H1 (cell line): ENCODE results near the gene RBM10. TPM values are rescaled to one million over a fixed set of nuclear protein-coding genes. Genes with fewer than 3 reads are reported as not detected.

Source experiments
- CTCF ChIA-PET: fragments of 300-600 bp; sonication (Branson Sonifier 250); formaldehyde crosslinking; loops from one replicate; lab custom pipeline; 2021; ENCODE audit not compliant: partially characterized antibody; lab: Charles Lee
- POLR2A ChIA-PET: fragments of 300-600 bp; sonication (Branson Sonifier 250); formaldehyde crosslinking; loops from one replicate; lab custom pipeline; 2021; ENCODE audit warnings: inconsistent platforms; ENCODE audit not compliant: partially characterized antibody; lab: Charles Lee
- DNase-seq, 2 experiments: peaks; one replicate each; pipeline versions ENCODE4 v3.0.0 to v3.0.0-alpha.2; 2010 to 2022; ENCODE audit warnings: low spot score in 2 of 2, low read depth in 1 of 2, mixed read lengths in 1 of 2
- FAIRE-seq: peaks from 2 replicates; lab custom pipeline; 2011; peaks lifted over from hg19 to GRCh38; lab: Jason Lieb, UNC
- H2AFZ ChIP-seq: 2 replicates; pipeline ENCODE4 v1.8.1; 2012; ENCODE audit warnings: low read length, inconsistent platforms
- H2AK5ac ChIP-seq: 2 replicates; pipeline ENCODE4 v1.6.1; 2013; ENCODE audit warnings: low read depth, low read length
- H2BK120ac ChIP-seq: replicated peaks from 2 replicates; pipeline ENCODE3; 2013; ENCODE audit warnings: low read depth, low read length, inconsistent platforms
- H2BK12ac ChIP-seq: 2 replicates; pipeline ENCODE4 v1.6.1; 2013; ENCODE audit warnings: low read depth, low read length
- H2BK15ac ChIP-seq: 2 replicates; pipeline ENCODE4 v1.6.1; 2013; ENCODE audit warnings: low read length
- H2BK20ac ChIP-seq: 2 replicates; pipeline ENCODE4 v1.6.1; 2013; ENCODE audit warnings: low read length
- H2BK5ac ChIP-seq: 2 replicates; pipeline ENCODE4 v1.6.1; 2013; ENCODE audit warnings: low read depth, low read length
- H3K14ac ChIP-seq: 2 replicates; pipeline ENCODE4 v1.6.1; 2013; ENCODE audit warnings: inconsistent platforms; ENCODE audit not compliant: insufficient read length
- H3K18ac ChIP-seq: 2 replicates; pipeline ENCODE4 v1.6.1; 2013; ENCODE audit warnings: low read length; ENCODE audit errors: extremely low read depth
- H3K23ac ChIP-seq: 2 replicates; pipeline ENCODE4 v1.6.1; 2013; ENCODE audit warnings: inconsistent platforms; ENCODE audit not compliant: insufficient read length
- H3K23me2 ChIP-seq: 2 replicates; pipeline ENCODE4 v1.6.1; 2013; ENCODE audit warnings: low read depth, low read length
- H3K27ac ChIP-seq: 2 replicates; pipeline ENCODE4 v1.6.1; 2011; ENCODE audit warnings: low read depth, low read length, inconsistent platforms
- H3K27me3 ChIP-seq, 4 experiments: replicated peaks in 1 of 4; 1 replicate in 1 of 4; 2 replicates in 3 of 4; pipeline versions ENCODE4 v1.6.1 to v1.8.1; 2011 to 2013; ENCODE audit warnings: low read length in 3 of 4, mild to moderate bottlenecking in 3 of 4, inconsistent platforms in 2 of 4, mixed read lengths in 2 of 4, moderate library complexity in 1 of 4; ENCODE audit not compliant: control insufficient read depth in 3 of 4, insufficient read depth in 3 of 4; ENCODE audit errors: extremely low read depth in 1 of 4
- H3K36me3 ChIP-seq, 4 experiments: 2 replicates each; pipeline versions ENCODE4 v1.6.1 to v1.8.1; 2011 to 2013; ENCODE audit warnings: mild to moderate bottlenecking in 4 of 4, low read length in 3 of 4, moderate library complexity in 2 of 4, control low read depth in 1 of 4, inconsistent platforms in 1 of 4; ENCODE audit not compliant: insufficient read depth in 4 of 4, control insufficient read depth in 2 of 4
- H3K4ac ChIP-seq: replicated peaks from 2 replicates; pipeline ENCODE3; 2013; ENCODE audit warnings: low read length, low read depth, mixed read lengths, inconsistent platforms; ENCODE audit not compliant: insufficient read length
- H3K4me1 ChIP-seq, 4 experiments: replicated peaks in 1 of 4; 1 replicate in 1 of 4; 2 replicates in 3 of 4; pipeline versions ENCODE4 v1.6.1 to v1.8.1; 2011 to 2013; ENCODE audit warnings: low read length in 3 of 4, inconsistent platforms in 2 of 4, mixed read lengths in 1 of 4; ENCODE audit not compliant: insufficient read depth in 4 of 4, control insufficient read depth in 3 of 4
- H3K4me2 ChIP-seq, 2 experiments: 2 replicates each; pipeline versions ENCODE4 v1.6.1 to v1.8.1; 2011 to 2013; ENCODE audit warnings: low read depth in 2 of 2, low read length in 2 of 2, control low read depth in 1 of 2, inconsistent platforms in 1 of 2, mild to moderate bottlenecking in 1 of 2; ENCODE audit not compliant: insufficient read depth in 1 of 2
- H3K4me3 ChIP-seq, 4 experiments: fragments of 200-600, 300-600 bp in 1 of 4; sonication (generic), shearing (Covaris generic), sonication (Bioruptor Twin) in 1 of 4; 2 replicates each; pipeline versions ENCODE4 v1.5.1 to v1.8.1; 2011 to 2016; ENCODE audit warnings: low read length in 4 of 4, low read depth in 3 of 4, control low read depth in 2 of 4, inconsistent platforms in 2 of 4, mild to moderate bottlenecking in 2 of 4, mixed read lengths in 1 of 4, moderate library complexity in 1 of 4; ENCODE audit not compliant: insufficient read depth in 2 of 4; ENCODE audit errors: extremely low read depth in 1 of 4
- H3K56ac ChIP-seq: replicated peaks from 2 replicates; pipeline ENCODE3; 2013; ENCODE audit warnings: low read depth, mild to moderate bottlenecking, mixed read lengths, low read length, inconsistent platforms; ENCODE audit not compliant: insufficient read length
- H3K79me1 ChIP-seq: 2 replicates; pipeline ENCODE4 v1.6.1; 2013; ENCODE audit warnings: low read depth, low read length, control low read depth
- H3K79me2 ChIP-seq, 2 experiments: 2 replicates each; pipeline versions ENCODE4 v1.6.1 to v1.8.1; 2012 to 2013; ENCODE audit warnings: low read length in 2 of 2, mild to moderate bottlenecking in 2 of 2, inconsistent platforms in 1 of 2; ENCODE audit not compliant: insufficient read depth in 2 of 2, control insufficient read depth in 1 of 2
- H3K9ac ChIP-seq, 4 experiments: replicated peaks in 1 of 4; 1 replicate in 1 of 4; 2 replicates in 3 of 4; pipeline versions ENCODE4 v1.6.1 to v1.8.1; 2011 to 2013; ENCODE audit warnings: low read depth in 3 of 4, low read length in 3 of 4, control low read depth in 2 of 4, mild to moderate bottlenecking in 2 of 4, moderate library complexity in 2 of 4, inconsistent platforms in 1 of 4; ENCODE audit errors: extremely low read depth in 1 of 4
- H3K9me3 ChIP-seq, 2 experiments: 2 replicates each; pipeline versions ENCODE4 v1.6.1 to v1.8.1; 2012 to 2013; ENCODE audit warnings: mild to moderate bottlenecking in 2 of 2, moderate library complexity in 2 of 2, control low read depth in 1 of 2, inconsistent platforms in 1 of 2, low read depth in 1 of 2, low read length in 1 of 2, mixed read lengths in 1 of 2; ENCODE audit not compliant: insufficient read depth in 2 of 2
- H4K20me1 ChIP-seq, 2 experiments: replicated peaks in 1 of 2; 2 replicates each; pipeline versions ENCODE3 to v1.8.1; 2011 to 2013; ENCODE audit warnings: inconsistent platforms in 2 of 2, low read length in 2 of 2, mild to moderate bottlenecking in 1 of 2; ENCODE audit not compliant: insufficient read depth in 2 of 2, control insufficient read depth in 1 of 2
- H4K5ac ChIP-seq: 2 replicates; pipeline ENCODE4 v1.6.1; 2013; ENCODE audit warnings: low read length, low read depth, mixed read lengths, inconsistent platforms; ENCODE audit not compliant: insufficient read length
- H4K8ac ChIP-seq: 2 replicates; pipeline ENCODE4 v1.8.0; 2013; ENCODE audit warnings: mild to moderate bottlenecking, moderate library complexity, low read length, inconsistent platforms; ENCODE audit not compliant: insufficient read depth; ENCODE audit errors: extremely low read depth
- H4K91ac ChIP-seq: replicated peaks from 2 replicates; pipeline ENCODE3; 2013; ENCODE audit warnings: low read length, mixed read lengths, inconsistent platforms; ENCODE audit not compliant: insufficient read length
- ASH2L ChIP-seq: fragments of 200-600, 300-600 bp; sonication (generic); IDR thresholded peaks from one replicate; pipeline ENCODE4 v1.7.1; 2017; ENCODE audit warnings: low read length
- CBX8 ChIP-seq: fragments of 300-800, 300-1000 bp; sonication (generic); IDR thresholded peaks from 2 replicates; pipeline ENCODE4 v1.7.1; 2016; ENCODE audit warnings: low read depth, low read length, borderline replicate concordance
- HDAC6 ChIP-seq: IDR thresholded peaks from one replicate; pipeline ENCODE4 v1.7.1; 2012; ENCODE audit warnings: low read depth, mild to moderate bottlenecking, inconsistent platforms, low read length, moderate library complexity
- JUN ChIP-seq: IDR thresholded peaks from 2 replicates; pipeline ENCODE4 v1.6.1; 2011; ENCODE audit warnings: low read depth, mild to moderate bottlenecking, improper control_type of control experiment, low read length
- RBBP5 ChIP-seq: IDR thresholded peaks from 2 replicates; pipeline ENCODE4 v1.7.1; 2012; ENCODE audit warnings: low read depth, mild to moderate bottlenecking, inconsistent platforms, low read length, moderate library complexity, borderline replicate concordance
- SRF ChIP-seq: IDR thresholded peaks from 2 replicates; pipeline ENCODE4 v1.6.1; 2011; ENCODE audit warnings: mild to moderate bottlenecking, low read depth, low read length, moderate library complexity
- TEAD4 ChIP-seq: IDR thresholded peaks from 2 replicates; pipeline ENCODE4 v1.6.1; 2012; ENCODE audit warnings: low read depth, low read length, inconsistent platforms, mixed read lengths
- ZNF274 ChIP-seq: IDR thresholded peaks from 2 replicates; pipeline ENCODE4 v1.7.0; 2012; ENCODE audit warnings: low read length, borderline replicate concordance; ENCODE audit errors: extremely low read depth
- WGBS, 2 experiments: shearing (Covaris generic) in 1 of 2; methylation state at CpG; one replicate each; pipeline versions ENCODE4 v1.1.6 to v1.1.7; 2013 to 2015; ENCODE audit warnings: low lambda C conversion rate in 2 of 2, mixed read lengths in 2 of 2, inconsistent platforms in 1 of 2, low coverage in 1 of 2, missing lambda C conversion rate in 1 of 2; ENCODE audit not compliant: insufficient replicate concordance in 2 of 2, insufficient coverage in 1 of 2, insufficient read length in 1 of 2; ENCODE audit errors: extremely low coverage in 1 of 2, missing lambda C conversion rate in 1 of 2; 5-methylcytosine and 5-hydroxymethylcytosine counted together
- polyA plus RNA-seq, 7 experiments: library from polyadenylated mRNA; depleted of rRNA in 3 of 7; stranded (reverse) in 5 of 7; unstranded in 2 of 7; fragments of >200 nt in 5 of 7; fragments of 200-250 nt in 2 of 7; gene quantifications; 1 replicate in 5 of 7; 2 replicates in 1 of 7; 4 replicates in 1 of 7; pipeline versions ENCODE4 v1.2.1 to v1.2.3, GENCODE V29; 2011 to 2013; ENCODE audit warnings: missing spikeins in 2 of 7, mixed read lengths in 2 of 7
- total RNA-seq: library from RNA; stranded (reverse); fragmentation: NEBNext Ultra II Directional; extraction: Animal tissue kit (Norgen Biotek cat#: 25700); gene quantifications from 2 replicates; pipeline ENCODE4 v1.2.1, GENCODE V29; 2021

The RBM10 gene
- total and polyA plus RNA-seq, 2 of the 8 experiments (the other 6 are each of a cell fraction or from before 2014, with no cell fraction given): 35.7 to 64.0 TPM

GRCh38 chrX:47201345-47201944, 56.4 kb downstream of the RBM10 start:
- FAIRE-seq (no peak), DNase-seq (no peak)
- Histone ChIP-seq H2BK12ac (no peak overlapping the region), H3K4ac (no peak overlapping the region), H2BK15ac (no peak overlapping the region), H2AFZ (no peak overlapping the region), H2BK120ac (no peak overlapping the region), H4K20me1 (peaks cover 5 to 35% of the 10 kb centered on the region in 2 experiments), H4K5ac (no peak overlapping the region), H2AK5ac (no peak overlapping the region), H3K56ac (no peak overlapping the region), H3K23me2 (no peaks in the 10 kb centered on the region), H2BK5ac (no peak overlapping the region), H3K79me2 (peaks cover 6 to 27% of the 10 kb centered on the region in 2 experiments; a peak in 3 of 4 replicates), H3K4me3 (no peak overlapping the region), H3K14ac (no peak overlapping the region), H3K27me3 (no peaks in the 10 kb centered on the region), H3K18ac (no peak overlapping the region), H3K79me1 (peaks cover 6% of the 10 kb centered on the region; the same call in 1 of the 2 replicates), H2BK20ac (no peak overlapping the region), H4K8ac (no peak overlapping the region), H3K27ac (no peak overlapping the region), H3K9ac (no peak overlapping the region), H3K23ac (no peak overlapping the region), H3K4me1 (peaks cover 0 to 8% (median 5%) of the 10 kb centered on the region in 4 experiments; a peak in 4 of 7 replicates), H3K4me2 (no peak overlapping the region), H3K9me3 (no peaks in the 10 kb centered on the region), H3K36me3 (peaks cover 40 to 90% (median 73%) of the 10 kb centered on the region in 4 experiments), H4K91ac (no peak overlapping the region)
- TF ChIP-seq CBX8 (no peak), JUN (no peak), ZNF274 (no peak), HDAC6 (no peak), TEAD4 (no peak), SRF (no peak), ASH2L (no peak), RBBP5 (no peak)
- 90% methylated on average over 8 of the region's 9 CpGs; no CpG with 5 or more reads in 1 of the 2 experiments for WGBS, 2 experiments
- CTCF ChIA-PET: interaction anchor here (0.6 to 1.6 kb wide), 6 partner anchors 11 to 322 kb away, joined by 3 to 7 read pairs (median 4); no protein-coding TSS in a partner anchor
- POLR2A ChIA-PET: interaction anchor here (1.0 to 6.7 kb wide), 5 partner anchors 11 to 31 kb away, joined by 3 to 63 read pairs (median 4); partner anchors contain the start of gene CDK16
